ENCODE measurements around the gene YY1.
"Not testable (repeated sequence)": the region's sequence is repeated elsewhere in the genome, so short reads cannot be mapped to it uniquely, and the experiment has no call there.

The YY1 gene

DNA sequence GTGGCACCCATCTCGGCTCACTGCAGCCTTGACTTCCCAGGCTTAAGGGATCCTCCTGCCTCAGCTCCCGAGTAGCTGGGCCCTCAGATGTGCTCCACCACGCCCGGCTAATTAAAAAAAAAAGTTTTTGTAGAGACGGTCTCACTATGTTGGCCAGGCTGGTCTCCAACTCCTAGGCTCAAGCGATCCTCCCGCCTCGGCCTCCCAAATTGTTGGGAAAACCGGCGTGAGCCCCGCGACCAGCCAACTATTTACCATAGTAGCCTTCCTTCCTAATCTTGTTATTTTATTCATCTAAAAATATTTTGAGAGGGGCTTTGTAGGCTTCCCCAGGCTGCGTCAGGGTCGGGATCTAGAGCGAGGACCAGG lies 25.4 kb upstream of the YY1 start:
- in situ Hi-C loops (cut with MboI; ENCODE audit: low sequenced_read_pairs), result no loop called here

DNA sequence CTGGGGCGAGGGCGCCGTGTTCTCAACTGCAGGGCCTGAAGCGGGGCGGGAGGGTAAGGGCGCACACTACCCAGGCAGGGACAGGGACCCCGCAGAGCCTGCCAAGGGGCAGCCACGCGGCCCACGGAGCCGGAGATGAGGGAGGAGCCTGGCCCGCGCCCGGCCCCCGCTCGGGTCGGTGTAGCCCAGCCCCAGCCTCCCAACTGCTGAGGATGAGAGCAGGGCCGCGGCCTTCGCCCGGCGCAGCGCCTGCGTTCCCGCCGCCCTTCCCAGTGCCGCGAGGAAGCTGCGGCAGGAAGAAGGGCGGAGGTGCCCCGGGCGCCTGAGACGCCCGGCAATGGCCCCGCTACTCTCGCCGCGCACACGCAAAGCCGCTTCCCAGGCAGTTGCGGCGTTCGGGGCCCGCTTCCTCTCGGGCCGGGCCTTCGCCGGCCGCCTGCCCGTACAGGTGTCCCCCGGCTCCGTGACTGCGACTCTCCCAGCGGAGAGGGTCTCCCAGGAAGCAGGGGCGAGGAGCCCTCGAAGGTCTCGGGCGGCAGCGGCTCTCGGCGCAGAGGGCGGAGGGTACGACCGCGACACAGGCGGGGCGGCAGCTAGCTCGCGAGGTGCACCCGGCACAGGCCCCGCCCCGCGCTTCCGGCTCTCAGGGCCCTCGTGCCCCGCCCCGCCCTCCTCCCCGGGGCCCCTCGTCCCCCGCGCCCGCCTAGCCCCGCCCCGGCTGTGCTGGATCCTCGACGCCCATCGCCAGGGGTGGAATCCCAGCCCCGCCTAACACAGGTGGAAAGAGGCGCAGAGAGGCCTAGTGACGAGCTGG lies 24.8 kb upstream of the YY1 start:
- in situ Hi-C loops (cut with MboI; ENCODE audit: low sequenced_read_pairs), result no loop called here

DNA sequence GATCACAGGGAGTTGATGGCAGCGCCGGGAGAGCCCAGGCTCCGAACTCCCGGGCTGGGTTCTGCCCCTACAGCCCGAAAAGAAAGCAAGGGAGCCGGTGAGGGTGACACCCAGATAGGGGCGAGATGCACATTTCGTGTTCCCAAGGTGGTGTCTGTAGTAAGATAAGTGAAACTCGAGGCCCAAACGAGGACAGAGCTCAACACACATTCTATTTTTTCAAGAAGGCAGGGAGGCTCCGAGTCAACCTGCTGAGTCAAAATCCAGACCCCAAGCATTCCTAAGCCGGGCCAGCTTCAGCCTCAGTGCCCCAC lies 24.2 kb upstream of the YY1 start:
- in situ Hi-C loops (cut with MboI; ENCODE audit: low sequenced_read_pairs), result no loop called here

DNA sequence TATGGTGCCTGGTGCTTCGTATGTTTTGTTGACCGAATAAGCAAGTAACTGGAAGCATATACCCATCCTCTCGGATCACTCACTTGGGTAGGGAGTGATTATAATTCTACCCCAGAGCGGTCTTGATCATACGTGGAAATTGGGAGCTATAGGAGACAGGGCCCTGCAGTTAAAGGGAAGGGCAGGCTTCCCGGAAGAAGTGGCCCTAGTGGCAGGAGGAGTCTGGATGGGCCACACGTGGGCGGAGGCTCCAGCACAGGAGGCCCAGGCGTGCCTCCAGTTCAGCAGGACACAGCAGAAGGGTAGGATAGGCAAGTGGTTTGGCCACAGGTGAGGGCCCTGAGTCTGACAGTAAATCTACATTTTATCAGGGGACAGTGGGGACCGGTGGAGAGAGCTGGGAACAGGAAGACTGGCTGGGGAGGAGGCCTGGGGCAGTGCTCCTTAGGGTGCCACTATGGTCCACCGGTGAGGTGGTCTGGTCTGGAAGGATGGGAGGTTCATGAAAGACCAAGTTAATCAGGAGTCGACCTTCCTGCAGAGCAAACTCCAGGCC lies 23.5 kb upstream of the YY1 start:
- in situ Hi-C loops (cut with MboI; ENCODE audit: low sequenced_read_pairs), result no loop called here

DNA sequence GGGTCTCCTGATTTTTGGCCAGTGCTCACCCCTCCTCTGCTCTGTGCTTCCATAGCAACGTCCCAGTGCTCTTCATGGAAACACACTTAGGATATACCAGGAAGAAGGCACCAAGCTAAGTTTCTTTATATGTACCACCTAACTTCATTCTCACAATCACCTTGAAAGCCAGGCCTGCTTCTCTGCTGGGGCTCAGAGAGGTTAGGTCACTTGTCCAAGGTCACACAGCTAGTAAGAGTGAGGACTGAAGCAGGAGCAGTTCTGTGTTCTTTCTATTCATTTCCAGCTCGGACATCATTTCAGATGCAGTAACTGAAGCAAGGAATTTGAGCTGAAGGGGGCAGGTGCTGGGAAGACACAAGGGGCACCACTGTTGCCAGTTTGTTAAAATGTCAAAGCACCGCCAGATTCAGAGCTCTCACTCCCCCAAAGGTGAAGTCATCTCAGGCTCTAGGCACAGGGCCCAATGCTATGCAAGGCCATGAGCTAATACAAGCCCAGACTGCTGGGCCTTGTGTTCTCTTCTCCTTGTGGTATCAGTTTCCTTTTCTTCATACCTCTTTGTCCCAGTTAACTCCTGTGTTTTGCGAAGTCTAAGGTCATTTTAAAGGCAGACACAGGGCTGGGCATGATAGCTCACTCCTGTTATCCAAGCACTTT lies 19.7 kb upstream of the YY1 start:
- in situ Hi-C loops (cut with MboI; ENCODE audit: low sequenced_read_pairs), result no loop called here

DNA sequence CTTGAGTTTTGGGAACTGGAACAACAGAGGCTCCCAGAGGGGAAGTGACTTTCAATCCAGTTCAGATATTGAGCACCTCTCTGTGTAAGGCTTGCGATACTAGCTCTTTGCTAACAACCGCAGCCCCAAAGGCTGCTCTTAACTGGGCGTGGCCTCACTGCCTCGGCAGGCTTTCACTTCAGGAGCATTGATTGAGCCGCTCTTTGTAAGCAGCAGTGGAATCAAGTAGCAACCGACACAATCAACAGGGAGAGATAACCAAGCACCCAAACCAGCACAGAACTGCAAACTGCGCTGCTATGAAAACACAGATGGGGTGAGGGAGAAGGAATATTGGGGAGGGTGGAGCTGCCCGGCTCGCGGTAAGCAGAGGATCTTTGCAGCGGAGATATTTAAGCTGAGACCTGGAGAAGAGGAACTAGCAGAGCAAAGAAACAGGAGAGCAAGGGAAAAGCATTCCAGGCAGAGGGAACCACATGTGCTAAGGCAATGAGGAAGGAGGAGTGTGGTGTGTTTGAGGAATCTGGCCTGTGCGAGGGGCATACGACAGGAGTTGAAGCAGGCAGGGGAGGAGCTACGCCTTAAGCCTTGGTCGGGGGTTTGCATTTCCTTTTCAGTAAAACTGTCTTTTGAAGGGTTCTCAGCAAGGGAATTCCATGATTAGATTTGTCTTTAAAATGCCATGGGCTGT lies 17.3 kb upstream of the YY1 start:
- in situ Hi-C loops (cut with MboI; ENCODE audit: low sequenced_read_pairs), result no loop called here

DNA sequence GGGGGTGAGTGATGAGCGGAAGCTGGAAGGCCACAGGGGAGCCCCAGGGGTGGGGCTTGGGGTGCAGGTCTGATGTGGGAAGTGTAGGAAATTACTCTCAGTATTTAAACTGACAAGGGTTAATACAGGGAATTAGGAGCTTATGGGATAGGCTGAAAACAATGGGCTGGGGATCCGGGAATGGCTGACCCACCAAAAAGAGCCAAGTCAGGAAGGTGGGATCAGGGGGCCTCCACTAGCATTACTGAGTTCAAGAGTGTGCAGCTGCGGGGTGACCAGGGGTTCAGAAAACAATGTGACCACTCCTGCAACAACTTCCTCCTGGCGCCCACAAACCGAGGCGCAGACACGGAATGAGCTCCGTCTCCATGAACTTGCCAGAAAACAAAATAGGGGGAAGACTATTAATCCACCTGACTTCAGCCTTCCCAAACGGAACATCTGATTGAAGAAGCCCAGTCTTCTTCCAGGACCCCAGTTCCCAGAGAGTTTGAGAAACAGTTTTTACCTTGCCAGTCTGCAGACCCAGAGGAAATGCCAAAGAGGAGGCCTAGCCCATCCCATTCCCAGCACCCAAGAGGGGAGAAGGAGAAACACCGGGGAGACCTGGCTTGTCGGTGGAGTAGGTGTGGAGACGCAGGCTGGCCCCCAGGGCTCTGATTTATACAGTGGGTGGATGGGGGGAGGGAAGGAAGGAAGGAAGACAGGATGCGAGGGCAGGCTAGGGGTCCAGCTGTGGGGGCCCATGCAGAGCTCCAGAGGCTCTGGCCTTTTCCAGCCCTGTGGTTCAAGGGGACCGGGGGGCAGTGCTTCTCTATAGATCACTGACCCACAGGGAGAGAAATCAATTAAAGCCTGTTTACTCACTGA lies 16.5 kb upstream of the YY1 start:
- in situ Hi-C loops (cut with MboI; ENCODE audit: low sequenced_read_pairs), result no loop called here

DNA sequence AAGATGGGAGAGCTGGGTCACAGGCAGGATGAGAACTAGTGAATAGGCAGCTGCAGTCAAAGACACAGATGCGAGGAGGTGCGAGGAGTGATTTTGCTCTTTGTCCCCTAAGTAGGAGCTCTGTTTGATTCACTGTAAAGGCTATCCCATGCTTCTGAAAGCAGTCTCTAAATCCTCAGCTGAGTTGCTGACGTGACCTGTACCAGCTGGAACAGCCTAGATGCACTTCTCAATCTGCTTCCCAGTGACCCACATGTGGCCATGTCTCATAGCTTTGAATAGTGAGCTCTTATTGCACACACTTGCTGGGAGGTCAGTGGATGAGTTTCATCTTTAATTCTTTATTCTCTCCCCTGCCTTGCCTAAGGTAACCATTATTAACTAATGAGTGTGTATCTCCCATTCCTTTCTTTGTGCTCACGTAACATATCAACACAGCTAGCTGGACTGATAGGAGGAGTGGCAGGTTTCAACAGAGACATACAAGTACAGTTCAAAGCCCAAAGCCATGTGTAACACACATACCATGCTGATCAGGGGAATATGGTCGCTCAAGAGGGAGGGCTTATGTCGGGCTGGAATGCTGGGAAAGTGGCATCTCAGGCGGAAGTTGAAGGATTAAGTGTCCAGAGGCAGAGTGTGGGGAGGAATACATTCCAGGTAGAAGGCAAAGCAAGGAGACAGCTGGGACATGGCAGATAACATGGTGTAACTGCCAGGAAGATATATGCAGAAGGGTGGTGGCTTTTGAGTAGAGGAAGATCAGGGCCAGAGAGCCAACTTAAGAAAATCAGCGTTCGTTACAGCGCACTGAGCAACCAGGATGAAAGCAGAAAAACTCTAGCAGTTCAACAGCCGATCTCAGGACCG lies 15.4 kb upstream of the YY1 start:
- in situ Hi-C loops (cut with MboI; ENCODE audit: low sequenced_read_pairs), result no loop called here

DNA sequence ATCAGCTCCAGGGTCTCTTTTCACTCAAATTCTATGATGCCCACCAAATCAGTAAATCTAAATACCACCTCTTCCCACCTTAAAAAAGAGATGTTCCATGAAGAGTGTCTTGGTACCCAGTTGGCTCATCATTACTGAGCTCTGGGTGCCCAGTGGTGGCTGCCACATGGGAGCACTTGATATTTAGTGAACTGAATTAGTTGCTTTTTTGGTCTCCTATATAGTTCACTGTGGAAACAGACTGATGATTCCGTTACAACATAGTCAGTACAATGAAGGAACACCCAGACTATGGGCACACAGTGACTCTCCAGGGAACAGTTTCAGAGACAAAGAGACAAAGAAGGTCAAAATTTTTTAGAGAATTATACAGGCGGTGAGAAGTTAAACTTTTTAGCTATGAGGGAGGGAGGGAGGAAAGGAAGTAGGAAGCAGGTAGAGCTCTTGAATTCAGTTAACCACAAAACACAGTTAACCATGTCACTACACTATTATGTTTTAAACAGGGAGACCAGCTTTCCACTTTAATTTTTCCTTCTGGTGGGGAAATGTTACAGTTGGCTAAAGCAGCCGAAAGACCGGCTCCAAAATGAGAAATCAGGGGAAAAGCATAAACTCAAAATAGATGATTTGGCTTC lies 14.6 kb upstream of the YY1 start:
- in situ Hi-C loops (cut with MboI; ENCODE audit: low sequenced_read_pairs), result no loop called here

DNA sequence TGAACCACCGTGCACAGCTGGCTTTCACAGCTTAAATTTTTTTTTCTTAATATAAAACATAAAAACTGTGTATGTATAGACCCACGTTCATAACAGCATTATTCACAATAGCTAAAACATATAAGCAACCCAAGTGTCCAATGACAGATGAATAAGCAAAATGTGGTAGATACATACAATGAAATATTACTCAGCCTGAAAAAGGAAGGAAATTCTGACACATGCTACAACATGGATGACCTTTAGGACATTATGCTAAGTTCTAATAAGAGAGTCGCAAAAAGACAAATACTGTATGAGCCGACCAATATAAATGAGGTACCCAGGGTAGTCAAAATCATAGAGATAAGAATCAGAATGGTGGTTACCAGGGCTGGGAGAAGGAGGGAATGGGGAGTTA lies 13.8 kb upstream of the YY1 start:
- in situ Hi-C loops (cut with MboI; ENCODE audit: low sequenced_read_pairs), result no loop called here

DNA sequence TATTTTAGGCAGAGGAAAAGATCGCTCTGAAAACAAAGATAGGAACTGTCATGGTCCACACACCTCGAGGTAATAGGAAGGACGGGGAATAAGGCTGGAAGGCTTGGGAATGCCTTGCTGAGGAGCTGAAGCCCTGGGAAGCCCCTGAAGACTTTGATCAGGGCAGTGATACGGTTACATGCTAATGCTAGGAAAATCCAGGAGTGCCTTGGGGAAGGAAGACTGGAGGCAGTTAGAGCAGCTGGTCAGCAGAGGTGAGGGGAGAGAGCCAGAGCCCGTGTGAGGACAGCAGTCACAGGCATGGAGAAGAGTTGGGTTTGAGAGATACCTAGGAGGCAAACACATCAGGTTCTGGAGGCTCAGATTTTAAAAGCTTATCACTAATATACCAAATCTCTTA lies 8.6 kb upstream of the YY1 start:
- in situ Hi-C loops (cut with MboI; ENCODE audit: low sequenced_read_pairs), result no loop called here

DNA sequence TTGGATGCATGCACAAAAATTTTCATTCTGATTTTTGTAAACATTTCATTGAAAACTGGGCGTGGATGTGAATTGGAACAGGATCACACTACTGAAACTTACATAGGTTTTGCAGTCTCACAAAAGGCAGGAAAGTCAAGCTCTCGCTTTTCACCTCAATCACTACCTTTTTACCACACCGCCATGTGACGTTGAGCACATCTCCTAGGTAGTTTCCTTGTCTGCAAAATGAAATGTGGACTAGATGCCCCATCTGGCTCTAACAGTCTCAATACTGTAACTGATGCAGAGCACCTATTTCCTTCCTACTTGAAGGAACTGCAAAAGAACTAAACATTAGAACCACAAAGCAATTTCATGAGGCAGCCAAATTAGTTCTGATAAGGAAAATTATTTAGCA lies 4.4 kb upstream of the YY1 start:
- in situ Hi-C loops (cut with MboI; ENCODE audit: low sequenced_read_pairs), result no loop called here

DNA sequence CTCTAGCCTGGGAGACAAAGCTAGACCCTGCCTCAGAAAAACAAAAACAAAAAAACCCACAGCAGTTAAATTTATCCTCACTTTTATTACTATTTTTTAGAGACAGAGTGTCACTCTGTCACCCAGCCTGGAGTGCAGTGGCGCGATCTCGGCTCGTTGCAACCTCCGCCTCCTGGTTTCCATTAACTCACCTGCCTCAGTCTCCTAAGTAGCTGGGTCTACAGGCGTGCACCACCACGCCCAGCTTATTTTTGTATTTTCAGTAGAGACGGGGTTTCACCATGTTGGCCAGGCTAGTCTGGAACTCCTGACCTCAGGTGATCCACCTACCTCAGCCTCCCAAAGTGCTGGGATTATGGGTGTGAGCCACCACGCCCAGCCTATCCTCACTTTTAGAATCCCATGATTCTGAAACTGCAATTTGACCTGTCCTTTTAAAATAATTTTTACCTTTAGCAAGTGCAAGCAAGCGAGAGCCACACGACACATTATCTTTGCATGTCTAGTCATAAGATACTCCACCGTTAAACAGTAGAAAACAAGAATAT lies 2.6 kb upstream of the YY1 start:
- in situ Hi-C loops (cut with MboI; ENCODE audit: low sequenced_read_pairs), result not testable (repeated sequence)

DNA sequence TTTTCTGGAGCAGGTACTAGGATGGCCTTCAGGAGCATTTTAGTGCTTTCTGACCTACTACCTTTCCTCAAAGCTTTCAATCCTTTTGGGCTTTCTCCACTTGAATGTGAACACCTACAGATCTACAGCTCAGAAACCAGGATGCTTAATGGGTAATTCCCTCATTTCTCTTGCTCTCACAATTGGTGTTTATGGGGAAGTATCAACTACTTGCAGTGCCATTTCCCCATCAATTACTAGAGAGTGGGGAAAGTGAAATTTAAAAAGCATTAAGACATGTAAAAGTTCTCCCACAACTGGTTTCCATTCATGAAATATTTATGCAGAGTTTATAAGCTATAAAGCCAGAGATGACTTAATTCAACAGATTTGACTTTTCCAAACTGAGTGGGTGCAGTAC lies 2.1 kb upstream of the YY1 start:
- in situ Hi-C loops (cut with MboI; ENCODE audit: low sequenced_read_pairs), result no loop called here

DNA sequence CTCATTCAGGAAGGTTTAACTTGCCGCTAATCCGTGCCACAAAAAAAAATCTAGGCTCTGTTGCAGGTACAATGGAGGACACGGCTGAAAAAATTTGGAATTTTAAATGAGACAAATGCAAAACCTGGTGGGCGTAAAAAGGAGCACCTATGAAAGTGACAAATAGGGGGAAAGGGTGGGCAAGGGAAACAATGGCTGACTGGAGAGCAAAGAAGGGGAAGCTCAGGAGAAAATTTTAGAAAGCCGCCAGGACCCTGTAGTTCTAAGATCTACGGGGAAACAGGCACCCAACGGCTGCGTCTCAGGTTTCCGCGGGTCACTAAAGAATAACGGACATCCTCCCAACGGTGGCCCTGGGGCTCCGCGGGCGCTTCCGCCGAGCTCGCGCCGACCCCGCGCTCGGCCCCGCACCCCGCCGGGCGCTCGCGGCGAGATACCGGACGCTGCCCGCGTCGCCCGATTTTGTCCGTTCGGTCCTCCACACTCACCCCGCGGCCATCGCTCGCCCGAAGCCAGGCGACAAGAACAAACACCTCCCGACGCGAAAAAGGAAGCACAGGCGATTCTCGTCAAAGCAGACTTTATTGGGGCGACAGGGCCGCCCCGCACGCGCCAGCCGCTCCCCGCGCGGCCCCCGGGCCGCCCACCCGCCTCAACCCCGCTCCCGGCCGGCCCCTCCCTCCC lies 1.1 kb upstream of the YY1 start:
- in situ Hi-C loops (cut with MboI; ENCODE audit: low sequenced_read_pairs), result no loop called here

DNA sequence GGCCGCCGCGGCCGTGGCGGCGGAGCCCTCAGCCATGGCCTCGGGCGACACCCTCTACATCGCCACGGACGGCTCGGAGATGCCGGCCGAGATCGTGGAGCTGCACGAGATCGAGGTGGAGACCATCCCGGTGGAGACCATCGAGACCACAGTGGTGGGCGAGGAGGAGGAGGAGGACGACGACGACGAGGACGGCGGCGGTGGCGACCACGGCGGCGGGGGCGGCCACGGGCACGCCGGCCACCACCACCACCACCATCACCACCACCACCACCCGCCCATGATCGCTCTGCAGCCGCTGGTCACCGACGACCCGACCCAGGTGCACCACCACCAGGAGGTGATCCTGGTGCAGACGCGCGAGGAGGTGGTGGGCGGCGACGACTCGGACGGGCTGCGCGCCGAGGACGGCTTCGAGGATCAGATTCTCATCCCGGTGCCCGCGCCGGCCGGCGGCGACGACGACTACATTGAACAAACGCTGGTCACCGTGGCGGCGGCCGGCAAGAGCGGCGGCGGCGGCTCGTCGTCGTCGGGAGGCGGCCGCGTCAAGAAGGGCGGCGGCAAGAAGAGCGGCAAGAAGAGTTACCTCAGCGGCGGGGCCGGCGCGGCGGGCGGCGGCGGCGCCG lies 381 bp downstream of the YY1 start:
- in situ Hi-C loops (cut with MboI; ENCODE audit: low sequenced_read_pairs), result no loop called here

DNA sequence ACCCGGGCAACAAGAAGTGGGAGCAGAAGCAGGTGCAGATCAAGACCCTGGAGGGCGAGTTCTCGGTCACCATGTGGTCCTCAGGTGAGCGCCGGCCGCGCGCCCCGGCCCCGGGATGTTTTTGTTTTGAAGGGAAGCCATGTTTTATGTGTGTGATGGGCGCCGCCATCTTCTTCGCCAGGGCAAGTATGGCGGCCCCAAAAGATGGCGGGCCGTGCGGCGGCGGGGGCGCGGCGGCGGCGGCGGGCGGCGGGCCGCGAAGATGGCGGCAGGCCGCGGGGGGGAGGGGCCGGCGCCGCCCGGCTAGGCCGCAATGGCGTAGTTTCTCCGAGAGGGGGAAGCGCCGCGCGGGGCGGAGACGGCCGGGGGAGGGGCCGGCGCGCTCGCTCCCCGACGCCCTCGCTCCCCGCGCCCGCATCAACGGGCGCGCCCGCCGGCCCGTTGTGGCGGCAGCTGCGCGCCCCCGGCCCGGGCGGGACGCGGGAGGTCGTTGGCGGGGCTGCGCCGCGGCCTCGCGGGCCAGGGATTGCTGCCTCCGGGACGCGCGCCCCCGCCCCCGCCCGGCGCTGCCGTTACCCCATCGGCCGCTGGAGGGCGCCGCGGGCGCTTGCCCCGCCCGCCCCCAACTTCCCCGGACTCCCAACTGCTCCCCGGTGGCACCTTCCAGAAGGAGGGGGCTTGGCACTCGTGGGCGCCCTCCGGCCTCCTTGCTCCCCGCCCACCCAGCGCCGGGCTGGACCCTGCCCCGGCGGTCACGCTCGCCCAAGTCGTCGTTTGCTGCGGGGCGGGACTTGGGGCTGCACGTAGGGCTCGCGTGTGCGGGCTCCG lies 1.1 kb downstream of the YY1 start:
- in situ Hi-C loops (cut with MboI; ENCODE audit: low sequenced_read_pairs), result no loop called here

DNA sequence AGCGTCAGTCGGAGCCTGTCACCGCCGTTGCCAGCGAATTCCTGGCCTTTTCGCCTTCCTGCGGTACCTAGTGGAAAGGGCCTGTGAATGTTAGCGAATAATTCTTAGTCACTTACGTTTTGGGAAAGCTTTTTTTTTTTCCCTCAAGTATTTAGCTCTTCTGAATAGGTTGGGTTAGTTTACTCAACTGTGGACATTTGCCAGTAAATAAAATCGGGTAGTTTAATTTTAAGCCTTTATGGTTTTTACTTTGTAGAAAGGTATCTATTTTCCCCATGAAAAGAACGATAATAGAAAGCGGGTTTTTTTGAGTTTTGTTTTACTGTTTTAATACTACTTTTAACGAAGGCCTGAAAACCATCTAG lies 1.7 kb downstream of the YY1 start:
- in situ Hi-C loops (cut with MboI; ENCODE audit: low sequenced_read_pairs), result no loop called here

Data from hTERT RPE-1 (cell line).